ENCODE measurements around the gene SPRED1. TPM values are rescaled to one million over a fixed set of nuclear protein-coding genes. Genes with fewer than 3 reads are reported as not detected.

Gene SPRED1
- total RNA-seq, 1 experiment from 2014 or later, result 29.6 TPM

- Histone ChIP-seq H3K4me1 (ENCODE audit: control insufficient read depth, insufficient read depth, low read length) (peaks cover 27% of the 10 kb centered on the region), H3K27me3 (ENCODE audit: control insufficient read depth, insufficient read depth, low read length) (no peaks in the 10 kb centered on the region), H3K9me3 (ENCODE audit: control insufficient read depth, insufficient read depth, low read depth, low read length) (no peaks in the 10 kb centered on the region; the same call in 1 of the 2 replicates), H3K27ac (ENCODE audit: low read length) (no peak overlapping the region), H3K36me3 (ENCODE audit: control insufficient read depth, insufficient read depth, low read length) (no peaks in the 10 kb centered on the region), H3K4me3 (ENCODE audit: low read depth in 2 of 2, low read length in 2 of 2) (no peak overlapping the region)
- in situ Hi-C loops (cut with HindIII; ENCODE audit: low pct_unique_long_range_greater_than_20kb, low sequenced_read_pairs), result no loop called here
- CTCF ChIA-PET, result interaction anchor here (0.5 kb wide), 1 partner anchor 9 kb away, joined by 3 read pairs; no protein-coding TSS in a partner anchor
- no peak for TF ChIP-seq TCF7L2 (IDR thresholded peaks at IDR 0.05; ENCODE audit: low read depth, low read length)
- no peak for TF ChIP-seq SIN3A (IDR thresholded peaks at IDR 0.05; ENCODE audit: borderline replicate concordance, insufficient read depth, low read depth, low read length)
- TF ChIP-seq POLR2AphosphoS5 (IDR thresholded peaks at IDR 0.05; ENCODE audit: low read depth, low read length), result no peak
- TF ChIP-seq REST (IDR thresholded peaks at IDR 0.05; ENCODE audit: insufficient read depth in 1 of 2, low read depth in 2 of 2, low read length in 1 of 2), result no peak
- ATAC-seq (no peak), DNase-seq (ENCODE audit: low read depth, low spot score) (no peak)
- BruUV-seq (replicated peaks), result no TSS peak
- POLR2A ChIA-PET, result no interaction called here
- intact Hi-C loops (cut with micrococcal nuclease; ENCODE audit: unreplicated experiment), result no loop called here
Observed at GRCh38 chr15:38260077-38260476, 7.4 kb downstream of the SPRED1 start.

DNA sequence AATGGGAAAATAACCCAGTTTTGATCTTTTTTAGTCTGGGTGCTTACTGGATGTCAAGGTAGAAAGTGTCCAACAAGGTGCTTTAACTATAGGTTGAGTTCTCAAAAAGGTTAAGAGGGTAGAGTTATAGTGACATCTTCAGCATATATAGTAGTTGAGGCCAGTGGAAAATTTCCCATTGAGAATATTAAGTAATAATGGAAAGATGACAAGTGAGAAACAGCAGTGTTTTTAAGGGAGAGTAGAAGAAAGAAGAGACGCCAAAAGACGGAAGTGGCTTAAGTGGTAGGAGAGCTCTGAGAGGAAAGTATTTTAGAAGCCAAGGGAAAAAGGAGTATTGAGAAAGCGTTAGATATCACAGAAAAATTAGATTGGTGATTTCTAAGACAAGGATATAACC is 10.6 kb downstream of the SPRED1 start:
- Histone ChIP-seq H3K27ac (ENCODE audit: low read length) (no peak overlapping the region), H3K4me1 (ENCODE audit: control insufficient read depth, insufficient read depth, low read length) (peaks cover 12% of the 10 kb centered on the region; the same call in 1 of the 2 replicates), H3K27me3 (ENCODE audit: control insufficient read depth, insufficient read depth, low read length) (no peaks in the 10 kb centered on the region), H3K36me3 (ENCODE audit: control insufficient read depth, insufficient read depth, low read length) (no peaks in the 10 kb centered on the region), H3K9me3 (ENCODE audit: control insufficient read depth, insufficient read depth, low read depth, low read length) (no peaks in the 10 kb centered on the region; the same call in 1 of the 2 replicates), H3K4me3 (ENCODE audit: low read depth in 2 of 2, low read length in 2 of 2) (no peak overlapping the region)
- POLR2A ChIA-PET, result no interaction called here
- no TSS peak for BruUV-seq (replicated peaks)
- no peak for DNase-seq (ENCODE audit: low read depth, low spot score)
- no peak for TF ChIP-seq REST (IDR thresholded peaks at IDR 0.05; ENCODE audit: insufficient read depth in 1 of 2, low read depth in 2 of 2, low read length in 1 of 2)
- TF ChIP-seq SIN3A (IDR thresholded peaks at IDR 0.05; ENCODE audit: borderline replicate concordance, insufficient read depth, low read depth, low read length), result no peak
- no peak for TF ChIP-seq POLR2AphosphoS5 (IDR thresholded peaks at IDR 0.05; ENCODE audit: low read depth, low read length)
- no peak for TF ChIP-seq TCF7L2 (IDR thresholded peaks at IDR 0.05; ENCODE audit: low read depth, low read length)
- in situ Hi-C loops (cut with HindIII; ENCODE audit: low pct_unique_long_range_greater_than_20kb, low sequenced_read_pairs) (no loop called here), intact Hi-C loops (cut with micrococcal nuclease; ENCODE audit: unreplicated experiment) (no loop called here)
- ATAC-seq, result no peak
- CTCF ChIA-PET, result no interaction called here

GRCh38 chr15:38263996-38264395 is 11.4 kb downstream of the SPRED1 start:
- ChIA-PET POLR2A (interaction anchor here (0.7 kb wide), 1 partner anchor 7 kb away, joined by 4 read pairs; no protein-coding TSS in a partner anchor), CTCF (no interaction called here)
- intact Hi-C loops (cut with micrococcal nuclease; ENCODE audit: unreplicated experiment) (no loop called here), in situ Hi-C loops (cut with HindIII; ENCODE audit: low pct_unique_long_range_greater_than_20kb, low sequenced_read_pairs) (no loop called here)
- Histone ChIP-seq H3K9me3 (ENCODE audit: control insufficient read depth, insufficient read depth, low read depth, low read length) (no peaks in the 10 kb centered on the region; the same call in 1 of the 2 replicates), H3K27ac (ENCODE audit: low read length) (no peak overlapping the region), H3K4me3 (ENCODE audit: low read depth in 2 of 2, low read length in 2 of 2) (no peak overlapping the region), H3K27me3 (ENCODE audit: control insufficient read depth, insufficient read depth, low read length) (no peaks in the 10 kb centered on the region), H3K4me1 (ENCODE audit: control insufficient read depth, insufficient read depth, low read length) (peaks cover 12% of the 10 kb centered on the region; the same call in 1 of the 2 replicates), H3K36me3 (ENCODE audit: control insufficient read depth, insufficient read depth, low read length) (no peaks in the 10 kb centered on the region)
- ATAC-seq (no peak), DNase-seq (ENCODE audit: low read depth, low spot score) (no peak)
- TF ChIP-seq CTCF (IDR thresholded peaks at IDR 0.05) (no peak), TCF7L2 (IDR thresholded peaks at IDR 0.05; ENCODE audit: low read depth, low read length) (no peak), REST (IDR thresholded peaks at IDR 0.05; ENCODE audit: insufficient read depth in 1 of 2, low read depth in 2 of 2, low read length in 1 of 2) (no peak), SIN3A (IDR thresholded peaks at IDR 0.05; ENCODE audit: borderline replicate concordance, insufficient read depth, low read depth, low read length) (no peak), POLR2AphosphoS5 (IDR thresholded peaks at IDR 0.05; ENCODE audit: low read depth, low read length) (no peak)
- TSS peak; percentile 5 for BruUV-seq (replicated peaks)

Data from Panc1 (cell line).